ENCODE measurements around the gene EML4.

EML4 gene

GRCh38 chr2:42172566-42172965 lies 3.4 kb downstream of the EML4 start:
- no peak for TF ChIP-seq CTCF (IDR thresholded peaks at IDR 0.05)

GRCh38 chr2:42176992-42177738 lies 8.0 kb downstream of the EML4 start:
- TF ChIP-seq CTCF (IDR thresholded peaks at IDR 0.05): no peak

GRCh38 chr2:42178335-42178734 lies 9.2 kb downstream of the EML4 start:
- no peak for TF ChIP-seq CTCF (IDR thresholded peaks at IDR 0.05)

GRCh38 chr2:42180300-42180699 lies 11.1 kb downstream of the EML4 start:
- TF ChIP-seq CTCF (IDR thresholded peaks at IDR 0.05): no peak

GRCh38 chr2:42182654-42183308 lies 13.6 kb downstream of the EML4 start:
- TF ChIP-seq CTCF (IDR thresholded peaks at IDR 0.05): no peak

- no peak for TF ChIP-seq CTCF (IDR thresholded peaks at IDR 0.05)
Measured at GRCh38 chr2:42183775-42184174, 14.6 kb downstream of the EML4 start.

- no peak for TF ChIP-seq CTCF (IDR thresholded peaks at IDR 0.05)
Measured at GRCh38 chr2:42184346-42184745, 15.2 kb downstream of the EML4 start.
